Amniotic stem cell (primary cell): ENCODE data around the gene MAGI2.
A peak's percentile ranks its signal among the peaks of the same experiment; 100 is the strongest.

Source experiments
- DNase-seq: peaks from one replicate; lab custom pipeline; 2025; lab: John Stamatoyannopoulos, UW

MAGI2 gene

DNA sequence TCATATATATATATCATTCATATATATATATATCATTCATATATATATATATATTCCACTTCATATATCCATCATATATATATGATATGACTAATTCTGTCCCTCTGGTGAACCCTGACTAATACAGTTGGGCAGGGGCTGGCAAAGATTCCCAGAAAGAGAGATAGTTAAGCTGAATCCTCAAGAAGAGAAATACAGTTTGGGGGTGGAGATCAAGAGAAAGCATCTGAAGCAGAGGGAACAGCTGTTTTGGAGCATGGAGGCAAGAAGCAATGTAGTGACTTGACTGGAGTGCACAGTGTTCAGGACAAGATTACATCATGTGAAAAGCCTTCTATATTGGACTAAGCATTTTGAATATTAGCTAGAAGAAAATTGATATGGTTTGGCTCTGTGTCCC lies 540.7 kb downstream of the MAGI2 start:
- DNase-seq = no peak

DNA sequence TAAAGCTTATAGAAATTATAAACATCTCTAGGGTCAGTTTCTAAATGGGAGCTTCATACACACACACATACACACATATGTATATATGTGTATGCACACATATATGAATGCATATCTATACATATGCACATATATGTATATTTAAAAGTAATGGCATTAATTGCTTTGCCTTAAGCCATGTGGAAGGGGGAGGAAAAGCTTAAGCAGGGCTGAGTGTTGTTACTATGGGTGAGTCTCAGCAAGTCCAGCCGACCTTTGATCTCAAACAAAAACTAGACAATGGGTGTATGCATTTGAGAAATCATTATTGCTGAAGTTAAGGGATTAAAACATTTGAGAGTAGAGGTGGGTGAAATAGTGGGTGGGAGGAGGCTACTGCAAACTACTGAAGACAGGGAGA lies 546.7 kb downstream of the MAGI2 start:
- no peak for DNase-seq

DNA sequence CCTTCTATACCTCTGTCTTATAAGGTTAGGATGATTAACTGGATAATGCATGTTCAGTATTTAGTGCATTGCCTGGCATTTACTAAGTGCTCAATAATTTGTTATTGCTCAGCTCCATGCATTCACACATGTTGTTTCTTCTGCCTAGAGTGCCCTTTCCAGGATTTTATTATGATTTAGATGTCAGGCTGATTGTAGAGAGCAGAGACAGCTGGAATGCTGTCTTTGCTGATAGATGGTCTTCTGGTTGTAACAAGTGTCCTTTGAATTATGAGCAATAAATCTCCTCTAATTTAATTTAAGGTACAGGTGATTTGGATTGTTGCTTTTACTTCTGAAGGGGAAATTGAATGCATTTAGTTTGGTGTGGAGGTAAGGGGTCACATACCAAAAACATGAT lies 548.0 kb downstream of the MAGI2 start:
- no peak for DNase-seq

DNA sequence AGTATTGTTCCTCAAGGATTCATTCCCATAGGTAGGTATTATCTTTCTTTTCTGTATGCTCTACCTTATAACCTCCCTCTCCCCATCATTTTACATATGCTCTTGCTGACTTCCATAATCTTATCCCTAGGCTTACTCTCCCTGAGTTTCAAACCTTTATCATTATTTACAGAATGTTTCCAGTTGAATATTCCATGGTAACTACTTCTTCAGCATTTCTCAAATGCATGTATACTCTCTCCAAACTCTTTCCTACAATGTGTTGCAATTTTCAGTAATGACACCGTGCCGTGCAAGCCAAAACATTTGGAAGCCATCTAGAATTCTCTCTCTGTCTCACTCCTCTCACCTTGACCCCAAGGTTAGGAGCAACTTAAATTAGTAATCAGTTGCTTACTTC lies 548.5 kb downstream of the MAGI2 start:
- DNase-seq = no peak

DNA sequence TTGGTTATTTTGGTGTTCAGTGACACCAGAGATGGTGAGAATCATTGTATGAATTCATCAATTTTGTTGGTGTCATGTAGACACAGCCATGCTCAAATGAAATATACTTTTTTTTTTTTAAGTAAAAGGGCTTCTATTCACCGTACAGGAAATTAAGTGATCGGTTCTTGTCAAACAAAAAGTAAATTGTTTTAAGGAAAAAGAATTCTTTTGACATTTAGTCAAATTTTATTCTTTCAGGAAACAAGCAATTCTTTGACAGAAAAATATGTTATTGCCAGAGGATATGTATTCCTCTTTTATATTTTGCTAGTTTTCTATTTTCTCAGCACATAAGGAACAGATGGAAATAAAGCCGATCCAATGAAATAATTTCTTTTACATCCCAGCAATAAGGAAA lies 551.9 kb downstream of the MAGI2 start:
- DNase-seq = no peak

DNA sequence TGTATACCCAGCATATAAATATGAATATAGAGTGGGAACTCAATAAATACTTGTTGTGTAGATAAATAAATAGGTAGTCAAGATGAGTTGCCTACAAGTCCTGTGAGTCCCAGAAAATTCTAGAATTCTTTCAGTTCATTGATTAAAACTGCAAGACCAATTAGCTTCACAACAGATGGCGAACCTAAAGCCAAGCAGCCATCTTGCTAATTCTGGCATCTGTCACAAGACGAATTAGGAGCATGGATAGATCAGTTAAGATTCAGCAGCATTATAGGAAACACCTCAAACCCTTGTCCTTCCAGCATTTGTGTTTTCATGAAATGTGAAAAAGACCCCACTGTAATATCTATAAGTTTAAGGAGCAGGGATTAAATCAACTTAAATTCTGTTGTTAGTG lies 552.7 kb downstream of the MAGI2 start:
- DNase-seq = no peak

DNA sequence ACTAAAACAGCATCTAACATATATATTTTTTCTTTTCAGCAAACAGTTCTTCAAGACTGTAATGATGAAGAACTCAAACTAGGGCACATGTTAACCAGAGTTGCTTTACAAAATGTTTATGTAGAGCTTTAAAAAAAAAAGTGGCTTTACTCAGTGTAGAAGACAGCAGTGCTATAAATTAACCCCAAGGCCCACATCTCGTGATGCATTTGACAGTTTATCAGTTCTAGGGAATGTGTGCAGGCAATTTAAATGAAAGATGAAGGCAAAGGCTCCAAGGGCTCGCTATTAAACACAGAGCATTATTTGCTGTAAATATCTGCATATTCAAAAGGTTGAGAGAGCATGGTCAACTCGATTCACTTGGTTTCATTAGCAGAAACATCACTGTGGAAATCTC lies 558.1 kb downstream of the MAGI2 start:
- no peak for DNase-seq

DNA sequence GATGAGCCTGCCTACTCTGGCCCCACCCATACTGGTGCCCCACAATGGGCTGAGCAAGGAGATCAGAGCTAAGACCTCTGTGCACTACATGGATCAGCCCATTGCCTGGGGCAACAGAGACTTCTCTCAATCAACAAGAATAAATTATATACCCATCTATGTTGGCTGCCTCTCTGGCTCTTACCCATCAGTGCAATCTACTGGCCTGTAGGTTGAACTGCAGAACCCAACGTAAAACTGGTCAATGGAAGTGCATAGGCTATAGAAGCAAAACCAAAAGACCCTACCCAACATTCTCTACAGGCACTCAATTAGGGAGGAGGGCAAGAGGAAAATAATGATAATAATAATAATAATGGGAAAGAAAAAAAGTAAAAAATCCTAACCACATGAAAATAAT lies 574.3 kb downstream of the MAGI2 start:
- no peak for DNase-seq

DNA sequence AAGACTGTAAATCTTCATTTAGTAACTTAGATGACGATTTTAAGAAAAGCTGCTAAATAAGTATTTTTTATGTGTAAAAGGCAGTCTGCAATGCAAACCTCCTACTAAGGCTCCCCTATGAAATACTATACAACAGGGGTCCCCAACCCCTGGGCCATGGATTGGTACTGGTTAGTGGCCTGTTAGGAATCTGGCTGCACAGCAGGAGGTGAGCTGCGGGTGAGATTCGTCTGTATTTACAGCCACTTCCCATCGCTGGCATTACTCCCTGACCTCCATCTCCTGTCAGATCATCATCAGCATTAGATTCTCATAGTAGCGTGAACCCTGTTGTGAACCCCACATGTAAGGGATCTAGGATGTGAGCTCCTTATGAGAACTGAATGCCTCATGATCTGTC lies 580.4 kb downstream of the MAGI2 start:
- DNase-seq = no peak

DNA sequence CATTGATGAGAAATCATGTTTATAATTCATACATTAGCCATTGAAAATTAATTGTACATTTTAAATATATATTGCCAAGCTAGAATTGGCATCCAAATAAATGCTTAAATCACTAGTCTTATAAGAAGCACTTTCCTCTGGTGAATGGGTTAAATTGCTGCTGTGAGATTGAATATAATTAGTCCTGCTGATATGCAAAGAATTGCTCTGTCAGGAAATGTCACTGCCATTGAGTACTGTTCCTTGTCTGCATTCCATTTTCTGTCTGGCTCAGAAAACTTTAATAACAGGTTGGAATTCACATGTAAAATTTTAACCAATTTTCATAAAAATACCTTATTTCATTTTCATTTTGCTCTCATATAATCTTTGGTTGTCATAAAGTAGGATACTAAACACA lies 589.1 kb downstream of the MAGI2 start:
- no peak for DNase-seq

DNA sequence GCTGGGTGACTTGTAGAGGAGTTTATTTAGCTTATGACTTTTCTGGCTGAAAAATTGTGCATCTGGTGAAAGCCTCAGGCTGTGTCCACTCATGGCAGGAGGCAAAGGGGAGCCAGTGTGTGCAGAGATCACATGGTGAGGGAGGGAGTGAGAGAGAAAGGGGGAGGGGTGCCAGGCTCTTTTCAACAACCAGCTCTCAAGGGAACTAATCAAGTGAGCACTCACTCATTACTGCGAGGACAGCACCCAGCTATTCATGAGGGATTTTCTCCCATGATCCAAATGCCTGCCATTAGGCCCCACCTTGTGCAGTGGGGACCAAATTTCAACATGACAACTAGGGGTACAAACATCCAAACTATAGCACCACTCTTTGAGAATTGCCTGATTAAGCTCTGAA lies 590.2 kb downstream of the MAGI2 start:
- DNase-seq = no peak

DNA sequence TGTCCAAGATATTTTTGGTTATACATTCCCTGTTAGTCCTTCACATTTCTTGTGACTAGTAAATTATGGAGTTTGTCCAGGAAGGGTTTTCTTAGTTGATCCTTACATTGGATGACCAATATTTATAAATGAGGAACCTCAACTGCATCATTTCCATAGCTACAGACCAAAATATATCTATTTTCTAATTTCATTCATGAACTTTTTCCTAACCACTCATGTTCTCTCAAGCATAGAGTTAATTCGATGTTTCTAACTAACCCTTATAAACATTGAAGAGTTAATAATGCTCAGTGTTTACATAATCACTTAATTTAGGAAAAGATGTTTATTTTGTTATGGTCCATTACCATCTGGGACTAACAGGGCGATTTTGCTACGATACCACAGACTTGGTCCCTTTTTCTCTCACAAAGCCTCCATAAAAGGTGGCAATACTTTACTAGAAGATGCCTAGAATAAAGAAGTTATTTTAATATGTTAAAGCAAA lies 591.0 kb downstream of the MAGI2 start:
- DNase-seq = no peak

DNA sequence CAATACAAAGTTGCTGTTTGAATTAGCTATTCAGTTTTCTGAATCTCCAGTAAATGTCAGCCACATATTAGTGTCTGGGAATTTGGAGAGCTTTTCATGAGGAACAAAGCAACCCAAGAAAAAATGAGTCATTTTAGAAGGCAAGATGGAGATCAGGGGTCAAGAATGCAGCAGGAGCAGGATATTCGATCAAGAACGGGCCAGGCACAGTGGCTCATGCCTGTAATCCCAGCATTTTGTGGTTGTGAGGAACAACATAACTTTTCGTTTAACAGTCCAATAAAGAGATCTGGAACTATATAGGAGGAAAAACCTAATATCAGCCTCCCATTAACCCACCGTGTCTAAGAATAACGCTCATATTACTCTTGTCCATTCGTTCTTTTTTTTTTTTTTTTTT lies 600.5 kb downstream of the MAGI2 start:
- no peak for DNase-seq

DNA sequence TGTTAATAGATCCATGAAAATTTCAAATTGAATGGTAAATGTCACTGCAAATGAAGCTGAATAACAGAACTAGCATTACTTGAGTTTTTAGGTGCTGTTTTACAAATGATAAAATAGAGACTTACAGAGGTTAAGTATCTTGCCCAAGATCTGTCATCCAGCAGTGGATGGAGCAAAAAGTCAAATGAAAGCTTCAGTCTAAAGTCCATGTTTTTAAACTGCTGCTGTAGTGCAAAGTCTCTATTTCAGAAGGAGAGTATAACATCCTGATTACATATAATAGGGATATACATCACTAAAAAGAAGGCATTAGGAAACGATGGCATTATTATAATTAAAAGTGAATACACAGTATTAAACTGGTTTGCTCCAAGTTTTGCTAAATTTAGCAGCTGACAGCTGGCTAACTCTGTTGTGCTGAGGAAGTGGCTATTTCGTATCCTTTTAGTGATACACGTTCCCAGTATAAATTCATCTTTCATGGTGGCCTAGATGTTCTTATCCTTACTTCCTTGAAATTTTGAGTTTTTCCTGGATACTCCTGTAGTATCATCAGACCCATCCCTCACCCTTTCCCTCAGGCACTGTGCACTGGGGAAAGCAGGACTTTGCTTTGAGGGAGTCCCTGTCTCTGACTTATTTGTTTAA lies 603.2 kb downstream of the MAGI2 start:
- DNase-seq = no peak

DNA sequence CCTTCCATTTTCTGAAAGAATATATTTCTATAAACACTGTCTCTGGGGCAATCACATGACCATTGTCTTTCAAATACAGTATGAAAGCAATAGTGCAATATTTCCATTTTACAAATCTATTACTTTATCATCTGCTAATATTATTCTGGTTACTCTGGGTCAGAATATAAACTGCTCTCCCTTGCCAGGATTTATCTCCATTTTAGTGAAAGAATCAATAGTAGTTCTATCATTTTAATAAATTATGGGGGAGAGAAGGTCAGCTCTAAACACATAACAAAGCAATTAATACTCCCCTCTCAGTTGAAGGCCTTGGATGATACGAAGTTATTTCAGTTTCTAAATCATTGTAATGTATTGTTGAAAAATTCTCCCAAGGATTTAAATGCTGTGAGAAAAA lies 608.3 kb downstream of the MAGI2 start:
- no peak for DNase-seq

DNA sequence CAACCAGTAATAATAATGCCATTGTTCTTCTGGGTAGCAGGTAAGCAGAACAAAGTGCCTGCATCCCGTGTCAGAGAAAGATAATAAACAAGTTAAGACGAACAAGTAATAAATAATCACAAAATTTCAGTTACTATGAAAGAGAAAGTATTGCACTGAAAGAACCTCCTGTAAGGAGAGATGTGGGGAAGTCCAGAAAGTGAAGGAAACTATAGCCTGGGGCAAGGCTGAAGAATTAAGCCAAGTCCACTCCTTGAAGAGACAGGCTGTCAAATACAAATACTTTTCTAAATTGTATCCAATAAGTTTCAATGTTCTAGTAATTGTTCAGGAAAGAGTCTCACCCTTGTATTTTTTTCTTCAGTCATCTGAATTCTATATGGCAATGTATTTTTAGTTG lies 611.4 kb downstream of the MAGI2 start:
- no peak for DNase-seq

DNA sequence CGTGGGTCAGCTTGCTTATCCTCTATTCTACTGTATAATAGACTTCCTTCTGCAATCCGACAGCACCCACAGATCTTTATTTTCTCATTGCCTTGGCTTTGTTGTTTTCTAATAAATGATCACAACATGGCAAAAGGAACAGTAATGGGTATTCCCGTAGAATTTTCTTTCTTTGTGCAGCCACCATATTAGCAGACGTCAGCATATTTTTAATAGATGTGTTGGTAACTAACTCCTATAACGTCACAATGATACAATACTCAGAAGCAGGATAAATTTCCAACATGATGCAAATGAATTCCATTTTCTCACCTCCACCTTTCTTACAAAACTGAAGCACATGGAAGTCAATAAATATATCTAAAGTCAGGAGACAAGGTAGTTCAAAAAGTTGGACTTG lies 617.6 kb downstream of the MAGI2 start:
- DNase-seq = no peak

DNA sequence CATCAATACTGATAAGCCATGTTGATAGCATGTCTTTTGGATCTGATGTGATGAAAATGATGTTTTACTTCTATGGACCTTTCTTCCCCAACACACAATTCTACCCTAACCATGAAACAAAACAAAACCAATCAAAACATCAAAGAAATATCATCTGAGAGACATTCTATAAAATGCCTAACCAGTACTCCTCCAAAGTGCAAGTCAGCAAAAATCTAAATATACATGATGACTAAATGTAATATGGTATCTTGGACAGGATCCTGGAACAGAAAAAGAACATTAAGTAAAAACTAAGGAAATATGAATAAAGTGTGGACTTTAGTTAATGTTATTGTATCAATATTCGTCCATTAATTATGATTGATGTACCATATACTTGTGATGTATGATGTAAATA lies 625.1 kb downstream of the MAGI2 start:
- DNase-seq = no peak

DNA sequence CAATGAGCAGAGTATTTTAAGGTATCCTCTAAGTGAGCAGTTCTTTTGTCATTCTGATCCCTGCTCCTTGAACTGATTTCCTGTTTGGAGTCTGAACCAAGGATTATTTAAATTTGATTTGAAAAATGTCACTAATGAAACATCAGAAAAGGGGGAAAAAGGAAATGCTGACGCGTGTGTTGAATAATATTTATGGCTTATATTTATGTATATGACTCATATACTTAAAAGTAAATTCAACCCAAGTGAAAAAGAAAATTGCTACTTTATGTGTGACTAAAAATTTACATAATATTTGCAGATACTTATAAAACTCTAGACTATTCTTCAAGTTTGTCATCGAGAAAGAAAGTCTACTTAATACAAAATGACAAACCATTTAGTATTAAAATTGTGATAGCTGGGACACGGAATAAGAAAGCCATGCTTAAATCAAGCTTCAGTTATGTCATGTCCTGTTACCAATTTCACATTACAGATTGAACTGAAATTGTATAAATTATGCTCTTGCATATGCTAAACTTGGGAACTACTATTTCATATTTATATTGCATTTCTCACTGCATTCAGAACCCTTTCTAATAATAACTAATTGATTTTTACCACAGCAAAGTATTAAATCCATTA lies 649.9 kb downstream of the MAGI2 start:
- DNase-seq = no peak

DNA sequence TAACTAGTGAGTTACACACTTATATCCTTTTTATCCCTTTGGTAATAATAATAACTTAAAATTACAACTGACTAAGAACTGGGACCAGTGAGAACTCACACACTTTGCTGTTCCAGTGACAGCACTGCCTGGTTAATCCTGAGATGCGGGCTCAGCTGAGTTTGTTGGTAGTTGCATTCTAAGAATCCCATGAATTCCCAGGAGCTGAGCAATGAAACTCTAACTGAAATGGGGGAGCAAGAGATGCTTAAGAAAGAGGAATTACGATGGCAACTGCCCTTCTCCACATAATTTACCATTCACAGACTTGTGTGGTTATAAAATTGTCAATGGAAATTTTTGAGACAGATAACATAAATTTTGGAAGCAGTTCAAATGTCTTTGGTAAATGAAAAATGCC lies 659.4 kb downstream of the MAGI2 start:
- DNase-seq = peak; percentile 42

DNA sequence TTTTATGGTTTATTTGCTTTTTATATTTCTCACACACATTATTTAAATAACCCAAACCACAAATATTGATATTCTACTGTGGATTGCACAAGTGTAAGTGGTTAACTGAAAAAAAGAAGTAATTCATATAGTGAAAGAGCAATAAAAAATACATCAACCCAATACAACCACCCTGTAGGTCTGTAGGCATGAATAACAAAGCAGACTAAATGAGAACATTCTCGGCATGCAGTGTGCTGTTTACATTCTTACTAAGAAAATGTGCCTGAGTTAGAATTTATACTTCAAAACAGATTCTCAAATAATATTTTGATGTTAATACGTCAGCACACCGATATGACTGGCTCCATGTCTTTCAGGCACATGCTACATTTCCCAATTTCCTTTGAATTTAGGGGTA lies 660.8 kb downstream of the MAGI2 start:
- no peak for DNase-seq

DNA sequence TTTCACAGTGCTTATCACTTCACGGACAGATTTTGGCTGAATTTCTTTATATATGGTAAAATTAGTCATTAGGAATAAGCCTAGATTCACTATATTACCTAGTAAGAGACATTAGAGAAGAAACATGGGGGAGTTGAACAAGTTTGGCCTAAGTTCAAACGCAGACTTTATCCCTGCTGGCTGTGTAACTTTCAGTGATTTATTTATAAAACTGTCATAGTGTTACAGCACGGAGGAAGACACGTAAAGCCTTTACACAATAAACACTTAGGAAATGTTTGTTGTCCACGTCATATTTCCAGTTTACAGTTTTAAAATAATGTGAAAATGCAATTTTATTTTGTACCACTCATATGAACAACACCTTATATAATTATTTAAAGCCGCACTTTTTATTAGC lies 661.5 kb downstream of the MAGI2 start:
- DNase-seq = no peak

DNA sequence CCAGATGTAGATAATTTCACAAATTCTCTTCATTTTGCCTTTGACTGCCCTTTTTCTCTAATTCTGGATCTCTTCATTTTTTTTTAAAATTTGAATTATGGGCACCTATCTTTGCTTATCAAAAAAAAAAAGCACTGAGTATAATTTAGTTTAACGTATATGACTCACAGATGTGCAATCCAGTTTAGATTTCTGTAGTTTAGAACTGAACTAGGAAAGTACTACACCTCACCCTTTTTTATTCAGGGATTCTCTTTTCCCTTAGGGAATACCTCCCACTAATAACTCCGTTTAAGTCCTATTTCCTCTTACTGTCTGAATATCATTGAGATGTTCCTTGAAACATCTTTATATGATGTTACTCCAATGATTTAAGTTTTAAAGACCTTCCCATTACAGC lies 665.0 kb downstream of the MAGI2 start:
- DNase-seq = no peak

DNA sequence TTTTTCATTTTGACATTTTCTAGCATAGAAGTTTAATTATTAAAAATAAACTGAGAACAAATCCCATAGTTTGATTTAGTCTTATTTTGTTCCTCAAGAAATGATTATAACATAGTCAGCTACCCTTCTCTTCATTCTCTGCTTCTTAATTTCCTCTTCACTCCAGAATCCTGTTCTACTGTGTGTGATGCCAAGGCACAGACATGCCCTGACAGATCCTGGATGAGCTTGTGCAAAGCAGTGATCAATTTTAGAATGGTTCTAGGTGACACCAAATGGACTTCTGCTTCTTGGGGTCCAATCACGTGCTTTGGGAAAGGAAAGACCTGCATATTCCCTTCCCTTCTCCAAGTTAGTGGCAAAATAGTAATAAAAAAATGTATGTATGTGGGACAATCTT lies 665.6 kb downstream of the MAGI2 start:
- DNase-seq = no peak
